Ovary (tissue), 9 donors: ENCODE measurements around the gene GNAT2. TPM values are rescaled to one million over a fixed set of nuclear protein-coding genes. Genes with fewer than 3 reads are reported as not detected.
"Not testable (repeated sequence)": the region's sequence is repeated elsewhere in the genome, so short reads cannot be mapped to it uniquely, and the experiment has no call there.

Source experiments
- DNase-seq, 5 donors: peaks; one replicate each; pipeline ENCODE4 v3.0.0-alpha.2; 2019 to 2020
- H3K27ac ChIP-seq, 2 donors: fragments of 200-600 bp; one replicate each; pipeline versions ENCODE4 v1.5.1 to v1.8.0; 2019 to 2022
- H3K27me3 ChIP-seq: fragments of 200-600 bp; one replicate; pipeline ENCODE4 v1.8.0; 2022
- H3K36me3 ChIP-seq: fragments of 200-600 bp; sonication (generic); one replicate; pipeline ENCODE4 v1.5.1; 2019
- H3K4me1 ChIP-seq: one replicate; pipeline ENCODE4 v1.8.1; 2013; ENCODE audit warnings: mild to moderate bottlenecking, moderate library complexity; ENCODE audit not compliant: insufficient read depth
- H3K4me3 ChIP-seq: fragments of 200-600 bp; sonication (generic); one replicate; pipeline ENCODE4 v1.5.1; 2017
- H3K9me3 ChIP-seq, 2 donors: fragments of 200-600 bp in 1 of 2; sonication (generic) in 1 of 2; one replicate each; pipeline versions ENCODE4 v1.5.1 to v1.8.1; 2013 to 2019; ENCODE audit warnings: mild to moderate bottlenecking in 1 of 2, moderate library complexity in 1 of 2
- EP300 ChIP-seq: sonication (generic); formaldehyde crosslinking; IDR thresholded peaks from one replicate; pipeline ENCODE4 v1.6.1; 2017; ENCODE audit warnings: antibody characterized with exemption
- POLR2A ChIP-seq: fragments of 450-650 bp; IDR thresholded peaks from one replicate; pipeline ENCODE4 v1.6.1; 2017; ENCODE audit warnings: antibody characterized with exemption, mild to moderate bottlenecking, moderate library complexity
- WGBS, 3 donors: extraction: QIAGEN DNeasy Blood & Tissue Kit in 1 of 3; methylation state at CpG; one replicate each; pipeline versions ENCODE4 v1.1.5 to v1.1.7; 2013 to 2017; 5-methylcytosine and 5-hydroxymethylcytosine counted together
- intact Hi-C, 4 donors: fragments of 100-400 bp; cut with DNase I; formaldehyde crosslinking; loops; one replicate each; pipeline versions ENCODE4 v1.11.0 to v1.15.1; 2022 to 2023
- polyA plus RNA-seq, 2 donors: library from polyadenylated mRNA; stranded (reverse); fragments of 200-250 nt in 1 of 2; fragments of 350-450 nt in 1 of 2; fragmentation: Illumina TruSeq in 1 of 2; extraction: RNeasy Lipid Tissue Mini Kit (QIAGEN cat#74804) in 1 of 2; gene quantifications; one replicate each; pipeline ENCODE4 v1.2.3, GENCODE V29; 2013 to 2014
- total RNA-seq, 7 donors: library from RNA; depleted of rRNA in 2 of 7; stranded (reverse); fragments of >200 nt in 2 of 7; fragmentation: NEBNext Ultra II Directional in 3 of 7; extraction: Animal tissue kit (Norgen Biotek cat#: 25700) in 3 of 7; gene quantifications; one replicate each; pipeline versions ENCODE4 v1.1.0 to v1.2.4, GENCODE V29; 2016 to 2023
- TF ChIP-seq, protein P1 (sequence below), 3 donors: fragments of 450-650 bp in 2 of 3; fragments of 200-600 bp in 1 of 3; IDR thresholded peaks; one replicate each; pipeline versions ENCODE4 v1.5.1 to v1.8.0; 2016 to 2022; ENCODE audit warnings: antibody characterized with exemption in 3 of 3, mild to moderate bottlenecking in 1 of 3
- donor health status: DM: no; HTN: no; CAD: no; lungs with moderate emphysema.
- donor health status: DM: no; HTN: no; CAD: no.
- donor health status: Bipolar disorder and iron deficiency.
- donor health status: DM: yes; HTN: yes; CAD: no.
- donor health status: DM: no; HTN: no; CAD: no.
- donor health status: DM: yes; HTN: yes; CAD: no.

GNAT2 gene
- total and polyA plus RNA-seq, 9 donors: not detected

DNA sequence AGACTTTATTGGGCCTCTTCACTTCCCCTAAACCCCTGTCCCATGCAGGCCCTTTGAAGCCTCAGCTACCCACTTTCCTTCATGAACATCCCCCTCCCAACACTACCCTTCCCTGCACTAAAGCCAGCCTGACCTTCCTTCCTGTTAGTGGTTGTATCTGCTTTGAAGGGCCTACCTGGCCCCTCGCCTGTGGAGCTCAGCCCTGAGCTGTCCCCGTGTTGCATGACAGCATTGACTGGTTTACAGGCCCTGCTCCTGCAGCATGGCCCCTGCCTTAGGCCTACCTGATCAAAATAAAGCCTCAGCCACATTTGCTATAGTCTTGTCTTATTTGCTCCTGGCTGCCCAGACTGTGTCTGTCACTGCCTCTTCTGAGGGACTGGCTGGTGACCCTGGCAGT is 42.0 kb upstream of the GNAT2 start:
- no peak overlapping the region for H3K4me3 ChIP-seq
- 76 to 86% (median 85%) methylated on average over 2 of the region's 2 CpGs for WGBS, 3 donors
- DNase-seq: no peak
- TF ChIP-seq POLR2A: no peak
- TF ChIP-seq, protein P1, sequence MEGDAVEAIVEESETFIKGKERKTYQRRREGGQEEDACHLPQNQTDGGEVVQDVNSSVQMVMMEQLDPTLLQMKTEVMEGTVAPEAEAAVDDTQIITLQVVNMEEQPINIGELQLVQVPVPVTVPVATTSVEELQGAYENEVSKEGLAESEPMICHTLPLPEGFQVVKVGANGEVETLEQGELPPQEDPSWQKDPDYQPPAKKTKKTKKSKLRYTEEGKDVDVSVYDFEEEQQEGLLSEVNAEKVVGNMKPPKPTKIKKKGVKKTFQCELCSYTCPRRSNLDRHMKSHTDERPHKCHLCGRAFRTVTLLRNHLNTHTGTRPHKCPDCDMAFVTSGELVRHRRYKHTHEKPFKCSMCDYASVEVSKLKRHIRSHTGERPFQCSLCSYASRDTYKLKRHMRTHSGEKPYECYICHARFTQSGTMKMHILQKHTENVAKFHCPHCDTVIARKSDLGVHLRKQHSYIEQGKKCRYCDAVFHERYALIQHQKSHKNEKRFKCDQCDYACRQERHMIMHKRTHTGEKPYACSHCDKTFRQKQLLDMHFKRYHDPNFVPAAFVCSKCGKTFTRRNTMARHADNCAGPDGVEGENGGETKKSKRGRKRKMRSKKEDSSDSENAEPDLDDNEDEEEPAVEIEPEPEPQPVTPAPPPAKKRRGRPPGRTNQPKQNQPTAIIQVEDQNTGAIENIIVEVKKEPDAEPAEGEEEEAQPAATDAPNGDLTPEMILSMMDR (IDR thresholded peaks at IDR 0.05): no peak
- TF ChIP-seq EP300: no peak
- no peaks in the 10 kb centered on the region for H3K36me3 ChIP-seq
- no peaks in the 10 kb centered on the region for H3K9me3 ChIP-seq
- H3K27ac ChIP-seq: peak overlapping the region in 1 of 2 donors; percentile 81
- H3K4me1 ChIP-seq: peaks cover 14% of the 10 kb centered on the region
- intact Hi-C loops: loop anchor here in 1 of 4 donors (5.0 kb wide), 1 partner anchor 326 kb away; no protein-coding TSS in a partner anchor
- no peaks in the 10 kb centered on the region for H3K27me3 ChIP-seq

DNA sequence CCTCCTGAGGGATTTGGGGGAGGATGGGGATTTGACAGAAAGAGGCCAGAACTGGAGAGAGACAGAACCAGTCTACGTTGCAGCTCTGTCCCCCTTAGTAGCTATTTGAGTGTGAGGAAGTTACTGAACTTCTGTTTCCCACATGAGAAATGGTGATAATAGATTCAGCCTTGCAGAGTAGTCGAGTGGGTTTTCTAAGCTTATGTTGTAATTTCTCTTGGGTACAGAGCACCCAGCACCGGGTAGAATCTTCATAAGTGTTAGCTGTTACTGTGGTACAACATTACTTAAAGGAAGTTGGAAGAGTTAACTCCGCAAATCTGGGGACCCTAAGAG is 41.2 kb upstream of the GNAT2 start:
- Histone ChIP-seq H3K27ac (peak overlapping the region in 1 of 2 donors; percentile 81), H3K4me1 (peaks cover 14% of the 10 kb centered on the region)
- not testable (repeated sequence) for H3K9me3 ChIP-seq, H3K36me3 ChIP-seq, H3K4me3 ChIP-seq, DNase-seq, H3K27me3 ChIP-seq
- intact Hi-C loops: loop anchor here in 1 of 4 donors (5.0 kb wide), 1 partner anchor 327 kb away; no protein-coding TSS in a partner anchor
- 60 to 68% (median 63%) methylated on average over 3 to 4 of the region's 4 CpGs for WGBS, 3 donors

DNA sequence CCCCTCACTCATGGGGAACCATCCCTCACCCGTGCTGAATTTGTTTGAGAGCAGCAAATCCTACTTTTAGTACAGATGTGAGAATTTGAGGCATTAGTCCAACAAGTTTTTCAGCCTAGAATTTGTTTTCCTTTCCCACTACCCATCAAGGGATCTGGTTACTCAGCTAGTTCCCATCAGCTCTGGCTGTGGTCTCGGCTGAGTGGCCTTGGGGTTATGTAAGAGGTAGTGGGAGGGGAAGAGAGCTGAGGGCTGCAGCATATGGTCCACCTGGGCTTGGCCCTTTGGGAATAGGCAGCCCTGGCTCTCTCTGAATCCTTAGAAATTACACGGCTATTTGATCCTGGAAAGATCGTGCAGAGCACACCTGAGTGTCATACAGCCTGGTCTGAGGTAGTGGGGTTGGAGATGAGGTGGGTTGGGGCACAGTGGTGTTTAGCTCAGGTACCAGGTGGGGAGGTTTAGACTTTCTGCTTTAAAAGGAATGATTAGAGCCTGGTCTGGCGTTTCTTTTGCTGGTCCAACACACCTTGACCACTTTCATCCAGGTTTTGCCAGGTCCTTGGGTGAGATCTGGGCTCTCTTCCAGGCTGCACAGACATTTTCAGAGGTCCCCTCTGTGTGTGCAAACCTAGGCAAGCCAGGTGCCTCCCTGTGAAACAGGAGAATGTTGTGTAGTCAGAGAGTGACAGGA is 40.7 kb upstream of the GNAT2 start:
- peak overlapping the region in 1 of 2 donors; percentile 81 for H3K27ac ChIP-seq
- H3K36me3 ChIP-seq: no peaks in the 10 kb centered on the region

DNA sequence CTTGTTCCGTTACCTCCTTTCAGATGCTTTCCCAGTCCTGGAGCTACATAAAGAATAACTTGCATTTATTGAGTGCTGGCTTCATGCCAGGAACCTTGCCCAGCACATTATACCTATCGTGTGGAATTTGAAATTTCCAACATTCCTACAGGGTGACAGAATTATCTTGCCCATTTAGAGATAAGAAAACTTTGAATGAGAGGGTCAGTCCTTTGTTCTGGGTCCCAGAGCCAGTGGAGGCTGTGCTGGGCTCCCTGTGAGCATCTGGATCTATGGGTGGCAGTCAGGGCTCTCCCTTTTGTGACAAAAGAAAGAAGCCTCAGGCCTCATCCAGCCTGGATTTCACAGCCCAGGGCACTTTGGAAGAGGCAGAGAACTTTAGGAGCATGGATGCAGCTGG is 39.7 kb upstream of the GNAT2 start:
- no peak for DNase-seq
- intact Hi-C loops: no loop called here
- H3K27ac ChIP-seq: peak overlapping the region; percentile 14 to 81

More for the DNA sequence above, 40.7 kb upstream of the GNAT2 start:
- H3K27me3 ChIP-seq: no peaks in the 10 kb centered on the region
- H3K9me3 ChIP-seq: no peaks in the 10 kb centered on the region
- intact Hi-C loops: loop anchor here in 1 of 4 donors (5.0 kb wide), 1 partner anchor 327 kb away; no protein-coding TSS in a partner anchor
- H3K4me1 ChIP-seq: peaks cover 15% of the 10 kb centered on the region
- DNase-seq: peak; percentile 75 to 81 (median 78)
- no peak overlapping the region for H3K4me3 ChIP-seq
- WGBS, 3 donors: 20 to 25% (median 21%) methylated on average over 5 of the region's 5 CpGs
- TF ChIP-seq POLR2A: no peak
- no peak for TF ChIP-seq EP300
- TF ChIP-seq, protein P1 (IDR thresholded peaks at IDR 0.05): no peak

More for the DNA sequence above, 39.7 kb upstream of the GNAT2 start:
- no peaks in the 10 kb centered on the region for H3K36me3 ChIP-seq
- no peaks in the 10 kb centered on the region for H3K9me3 ChIP-seq
- no peaks in the 10 kb centered on the region for H3K27me3 ChIP-seq
- TF ChIP-seq, protein P1 (IDR thresholded peaks at IDR 0.05): no peak
- TF ChIP-seq EP300: no peak
- TF ChIP-seq POLR2A: no peak
- 51 to 55% (median 54%) methylated on average over 2 of the region's 2 CpGs for WGBS, 3 donors
- H3K4me1 ChIP-seq: peaks cover 22% of the 10 kb centered on the region
- H3K4me3 ChIP-seq: no peak overlapping the region
